ENCODE results near the gene SOX21. TPM values are rescaled to one million over a fixed set of nuclear protein-coding genes. Genes with fewer than 3 reads are reported as not detected.

SOX21 gene
- total and polyA plus RNA-seq, 2 of the 8 experiments (the other 6 are each of a cell fraction or from before 2014, with no cell fraction given): 3.9 TPM

DNA sequence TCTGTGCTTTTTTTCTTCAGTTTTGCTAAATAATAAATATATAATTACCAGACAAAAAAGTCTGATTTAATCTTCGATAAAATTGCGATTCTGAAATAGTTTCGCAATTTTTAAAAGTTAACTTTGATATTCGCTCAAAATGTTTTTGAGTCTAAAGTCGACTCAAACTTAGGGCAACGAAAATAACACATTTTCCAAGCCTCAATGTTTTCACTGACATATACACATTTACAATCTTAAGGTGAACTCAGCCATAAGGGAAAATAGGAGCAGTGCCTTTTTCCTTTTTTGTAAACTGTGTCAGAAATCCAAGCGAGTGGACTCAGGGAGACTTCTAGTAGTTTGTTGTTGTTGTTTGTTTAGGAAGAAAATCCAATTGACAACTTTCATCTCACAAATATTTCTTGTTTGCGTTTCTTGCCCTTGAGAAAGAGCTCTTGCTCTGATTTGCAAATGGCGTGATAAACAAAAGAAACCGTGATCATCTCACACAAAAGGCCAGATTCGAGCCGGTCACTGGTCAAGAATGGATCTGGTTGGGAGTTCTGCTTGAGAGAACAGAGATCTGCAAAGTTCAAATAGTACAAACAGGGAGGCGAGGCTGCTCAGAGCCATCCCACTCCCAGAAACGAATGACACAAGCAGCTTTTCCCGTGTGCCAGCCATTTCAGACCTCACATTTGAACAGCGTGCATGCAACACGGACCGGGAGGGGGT, 2.1 kb downstream of the SOX21 start (continued):
- TF ChIP-seq RXRA (IDR thresholded peaks at IDR 0.05; ENCODE audit: insufficient read depth, low read depth, low read length) (no peak), KDM1A (IDR thresholded peaks at IDR 0.05; ENCODE audit: borderline replicate concordance, low read length) (no peak)
